GM23338 (cell line): ENCODE results near the gene VRTN. TPM values are rescaled to one million over a fixed set of nuclear protein-coding genes. Genes with fewer than 3 reads are reported as not detected.

Experiments used
- ATAC-seq: fragments of 200-7000 bp; cut with Tn5 transposase; 3 replicates; pipeline ENCODE4 v1.9.1; 2020
- DNase-seq: peaks from one replicate; pipeline ENCODE4 v3.0.0-alpha.2; 2015; ENCODE audit warnings: low spot score
- H2AFZ ChIP-seq: fragments of 200-600 bp; sonication (generic); 2 replicates; pipeline ENCODE4 v1.8.0; 2016; ENCODE audit warnings: antibody characterized with exemption, mild to moderate bottlenecking, moderate library complexity
- H3F3A ChIP-seq: fragments of 200-600 bp; sonication (generic); replicated peaks from 2 replicates; pipeline ENCODE4 v1.8.0; 2017; ENCODE audit warnings: antibody characterized with exemption, mixed run types, low read depth
- H3K27ac ChIP-seq: fragments of 200-600 bp; sonication (generic); 2 replicates; pipeline ENCODE4 v1.6.1; 2016; ENCODE audit warnings: low read depth
- H3K27me3 ChIP-seq: fragments of 200-600 bp; sonication (generic); 2 replicates; pipeline ENCODE4 v1.8.0; 2016; ENCODE audit warnings: mild to moderate bottlenecking, mixed run types, moderate library complexity; ENCODE audit not compliant: insufficient read depth
- H3K36me3 ChIP-seq: fragments of 200-600 bp; sonication (generic); 2 replicates; pipeline ENCODE4 v1.8.0; 2016; ENCODE audit warnings: mild to moderate bottlenecking; ENCODE audit not compliant: insufficient read depth
- H3K4me1 ChIP-seq: fragments of 200-600 bp; sonication (generic); 2 replicates; pipeline ENCODE4 v1.8.0; 2016; ENCODE audit warnings: mild to moderate bottlenecking, moderate library complexity; ENCODE audit not compliant: insufficient read depth
- H3K4me2 ChIP-seq: fragments of 200-600 bp; sonication (generic); 2 replicates; pipeline ENCODE4 v1.7.1; 2017; ENCODE audit warnings: mixed run types
- H3K4me3 ChIP-seq: fragments of 200-600 bp; sonication (generic); 2 replicates; pipeline ENCODE4 v1.6.1; 2016; ENCODE audit warnings: mixed run types
- H3K79me2 ChIP-seq: fragments of 200-600 bp; sonication (generic); replicated peaks from 2 replicates; pipeline ENCODE4 v1.8.0; 2017; ENCODE audit warnings: mild to moderate bottlenecking; ENCODE audit not compliant: insufficient read depth
- H3K9me2 ChIP-seq: fragments of 200-600 bp; sonication (generic); 2 replicates; pipeline ENCODE4 v1.8.0; 2017; ENCODE audit not compliant: insufficient read depth
- H4K20me1 ChIP-seq: fragments of 200-600 bp; sonication (generic); replicated peaks from 2 replicates; pipeline ENCODE4 v1.8.0; 2017; ENCODE audit warnings: mild to moderate bottlenecking; ENCODE audit not compliant: insufficient read depth
- H3K27ac Mint-ChIP-seq: 2 replicates; pipeline ENCODE4 v1.8.0; 2020; ENCODE audit warnings: inconsistent platforms, mild to moderate bottlenecking, moderate library complexity, mixed read lengths
- H3K27me3 Mint-ChIP-seq: 3 replicates; pipeline ENCODE4 v1.8.0; 2022; ENCODE audit warnings: low read depth, mild to moderate bottlenecking, moderate library complexity, mixed read lengths, inconsistent platforms; ENCODE audit not compliant: insufficient read depth, poor library complexity
- H3K36me3 Mint-ChIP-seq: 3 replicates; pipeline ENCODE4 v1.8.0; 2021; ENCODE audit warnings: low read depth, mild to moderate bottlenecking, inconsistent platforms, moderate library complexity, mixed read lengths
- H3K4me1 Mint-ChIP-seq: 3 replicates; pipeline ENCODE4 v1.8.0; 2020; ENCODE audit warnings: mild to moderate bottlenecking, inconsistent platforms, mixed read lengths
- H3K4me3 Mint-ChIP-seq: 3 replicates; pipeline ENCODE4 v1.8.0; 2021; ENCODE audit warnings: moderate library complexity, mild to moderate bottlenecking, inconsistent platforms, mixed read lengths
- H3K9me3 Mint-ChIP-seq: 3 replicates; pipeline ENCODE4 v1.8.0; 2020; ENCODE audit warnings: moderate library complexity, mild to moderate bottlenecking, inconsistent platforms, mixed read lengths
- CTCF ChIP-seq, 2 experiments: fragments of 200-600 bp in 1 of 2; sonication (generic) in 1 of 2; conservative IDR thresholded peaks; 2 replicates each; pipeline versions ENCODE4 v1.5.1 to v1.6.1; 2016 to 2017; ENCODE audit warnings: antibody characterized with exemption in 2 of 2, low read depth in 2 of 2, mild to moderate bottlenecking in 2 of 2, moderate library complexity in 1 of 2
- EZH2 ChIP-seq: fragments of 200-600 bp; sonication (generic); IDR thresholded peaks from one replicate; pipeline ENCODE4 v1.8.0; 2017; ENCODE audit warnings: antibody characterized with exemption, mild to moderate bottlenecking, low read depth; ENCODE audit not compliant: unreplicated experiment
- JUNB ChIP-seq: IDR thresholded peaks from one replicate; pipeline ENCODE4 v1.6.1; 2016; ENCODE audit warnings: antibody characterized with exemption; ENCODE audit not compliant: unreplicated experiment
- NANOG ChIP-seq: IDR thresholded peaks from 2 replicates; pipeline ENCODE4 v1.6.1; 2016; ENCODE audit warnings: antibody characterized with exemption, borderline replicate concordance
- POLR2AphosphoS5 ChIP-seq: IDR thresholded peaks from 2 replicates; pipeline ENCODE4 v1.6.1; 2016; ENCODE audit warnings: antibody characterized with exemption, low read depth
- REST ChIP-seq: IDR thresholded peaks from one replicate; pipeline ENCODE4 v1.6.1; 2018; ENCODE audit warnings: antibody characterized with exemption; ENCODE audit not compliant: unreplicated experiment
- STAT1 ChIP-seq: IDR thresholded peaks from one replicate; pipeline ENCODE4 v1.6.1; 2016; ENCODE audit warnings: antibody characterized with exemption; ENCODE audit not compliant: unreplicated experiment
- ZNF331 ChIP-seq: fragments of 250-450 bp; sonication (Bioruptor Pico); IDR thresholded peaks from 2 replicates; pipeline ENCODE4 v1.5.0; 2020; ENCODE audit warnings: low read depth, mild to moderate bottlenecking, moderate library complexity
- polyA plus RNA-seq: library from polyadenylated mRNA; unstranded; fragments of >200 nt; fragmentation: Nextera tagmentation; extraction: Ambion mirVana; gene quantifications from 2 replicates; pipeline ENCODE4 v1.2.1, GENCODE V29; 2016
- total RNA-seq: library from RNA; depleted of rRNA; stranded (reverse); fragments of >200 nt; shearing (Covaris generic); gene quantifications from 2 replicates; pipeline ENCODE4 v1.2.3, GENCODE V29; 2014
- TF ChIP-seq, protein P1 (sequence below): IDR thresholded peaks from 2 replicates; pipeline ENCODE4 v1.6.1; 2016; ENCODE audit warnings: antibody characterized with exemption

Gene VRTN
- total and polyA plus RNA-seq, 2 experiments from 2014 or later: 63.9 to 143 TPM

GRCh38 chr14:74350211-74350927, 2.1 kb downstream of the VRTN start:
- H3K4me2 ChIP-seq: peak overlapping the region; percentile 89
- H3K4me1 ChIP-seq: peaks cover 54% of the 10 kb centered on the region
- H2AFZ ChIP-seq: no peak overlapping the region
- TF ChIP-seq REST (no peak), JUNB (no peak), POLR2AphosphoS5 (peak; percentile 28), STAT1 (no peak), ZNF331 (no peak), CTCF (conservative IDR thresholded peaks at IDR 0.05; ENCODE audit: low read depth in 2 of 2) (no peak)
- TF ChIP-seq, protein P1, sequence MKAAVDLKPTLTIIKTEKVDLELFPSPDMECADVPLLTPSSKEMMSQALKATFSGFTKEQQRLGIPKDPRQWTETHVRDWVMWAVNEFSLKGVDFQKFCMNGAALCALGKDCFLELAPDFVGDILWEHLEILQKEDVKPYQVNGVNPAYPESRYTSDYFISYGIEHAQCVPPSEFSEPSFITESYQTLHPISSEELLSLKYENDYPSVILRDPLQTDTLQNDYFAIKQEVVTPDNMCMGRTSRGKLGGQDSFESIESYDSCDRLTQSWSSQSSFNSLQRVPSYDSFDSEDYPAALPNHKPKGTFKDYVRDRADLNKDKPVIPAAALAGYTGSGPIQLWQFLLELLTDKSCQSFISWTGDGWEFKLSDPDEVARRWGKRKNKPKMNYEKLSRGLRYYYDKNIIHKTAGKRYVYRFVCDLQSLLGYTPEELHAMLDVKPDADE: no peak
- H4K20me1 ChIP-seq: peaks cover 54% of the 10 kb centered on the region
- H3K36me3 Mint-ChIP-seq: peaks cover 46% of the 10 kb centered on the region
- H3K27ac ChIP-seq: peak overlapping the region; percentile 82
- peaks cover 4% of the 10 kb centered on the region; the same call in 1 of the 2 replicates for H3K36me3 ChIP-seq
- no peaks in the 10 kb centered on the region for H3K9me2 ChIP-seq
- peaks cover 15% of the 10 kb centered on the region for H3K27me3 Mint-ChIP-seq
- DNase-seq (no peak), ATAC-seq (no peak)
- no peaks in the 10 kb centered on the region for H3K9me3 Mint-ChIP-seq
- H3K27me3 ChIP-seq: no peaks in the 10 kb centered on the region
- H3K27ac Mint-ChIP-seq: peak overlapping the region; percentile 55; the same call in 1 of the 2 replicates
- peaks cover 38% of the 10 kb centered on the region for H3K4me1 Mint-ChIP-seq
- peaks cover 20% of the 10 kb centered on the region; the same call in 1 of the 2 replicates for H3F3A ChIP-seq
- H3K4me3 ChIP-seq: peak overlapping the region; percentile 90
- peaks cover 98% of the 10 kb centered on the region for H3K79me2 ChIP-seq
- peak overlapping the region; percentile 92 for H3K4me3 Mint-ChIP-seq

DNA sequence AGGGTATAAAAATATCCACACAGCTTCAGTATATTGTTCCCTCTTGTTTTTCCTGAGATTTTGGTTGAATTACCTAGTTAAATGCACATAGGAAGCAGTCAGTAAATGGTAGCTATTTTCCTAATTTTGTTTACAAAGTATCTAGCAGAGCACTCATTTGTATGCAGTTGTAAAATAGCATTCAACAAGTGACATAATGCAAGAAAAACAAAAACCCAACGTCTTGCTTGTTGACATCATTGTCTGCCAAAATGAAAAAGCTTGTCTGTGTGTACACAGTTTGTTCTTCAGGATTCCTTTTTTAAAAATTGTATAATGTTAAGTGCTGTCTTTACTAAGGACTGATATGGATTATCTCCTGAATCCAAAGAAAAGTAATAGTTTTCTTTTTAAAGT, 2.7 kb downstream of the VRTN start:
- Histone ChIP-seq H3K36me3 (peaks cover 7% of the 10 kb centered on the region; the same call in 1 of the 2 replicates), H3K4me1 (peaks cover 50% of the 10 kb centered on the region), H3K4me3 (peak overlapping the region; percentile 90), H2AFZ (no peak overlapping the region), H3K27ac (peak overlapping the region; percentile 82; the same call in 1 of the 2 replicates), H3K79me2 (peaks cover 98% of the 10 kb centered on the region), H4K20me1 (peaks cover 60% of the 10 kb centered on the region), H3K9me2 (no peaks in the 10 kb centered on the region), H3K27me3 (no peaks in the 10 kb centered on the region), H3K4me2 (peak overlapping the region; percentile 89), H3F3A (peaks cover 21% of the 10 kb centered on the region; the same call in 1 of the 2 replicates)
- ATAC-seq (no peak), DNase-seq (no peak)
- TF ChIP-seq NANOG (no peak), EZH2 (no peak), STAT1 (no peak), JUNB (no peak), REST (no peak)
- peaks cover 35% of the 10 kb centered on the region for H3K4me1 Mint-ChIP-seq
- H3K9me3 Mint-ChIP-seq: no peaks in the 10 kb centered on the region
- H3K27ac Mint-ChIP-seq: no peak overlapping the region
- H3K4me3 Mint-ChIP-seq: peak overlapping the region; percentile 92
- H3K36me3 Mint-ChIP-seq: peaks cover 50% of the 10 kb centered on the region
- peaks cover 13% of the 10 kb centered on the region for H3K27me3 Mint-ChIP-seq
